Measurements from ENCODE around the gene DNMBP. TPM values are rescaled to one million over a fixed set of nuclear protein-coding genes. Genes with fewer than 3 reads are reported as not detected.

DNMBP gene
- total RNA-seq (53.4 and 56.1 TPM in 2 replicates), polyA plus RNA-seq (28.0 and 32.0 TPM in 2 replicates), polyA minus RNA-seq (45.9 and 49.5 TPM in 2 replicates), Bru-seq, nascent RNA (percentile 97 among the genes with signal in this experiment), BruChase-seq, experiment 1, labeled RNA remaining after a 6-hour chase (percentile 94 among the genes with signal in this experiment), BruChase-seq, experiment 2, labeled RNA remaining after a 2-hour chase (percentile 95 among the genes with signal in this experiment)
- polyA plus RNA-seq (2011; cell fraction: cytosol; rRNA removed): 38.1 and 46.2 TPM in 2 replicates
- 99.9 and 110 TPM in 2 replicates for polyA plus RNA-seq (2011; cell fraction: nucleus; rRNA removed)
- polyA plus RNA-seq (2012): 32.2 and 38.9 TPM in 2 replicates
- 5.4 TPM for polyA minus RNA-seq (2011; cell fraction: cytosol; rRNA and poly(A)+ RNA removed)
- 72.5 and 97.0 TPM in 2 replicates for polyA minus RNA-seq (2011; cell fraction: nucleus; rRNA and poly(A)+ RNA removed)
- long read RNA-seq, full-length matches to known transcripts: 6 of 38 reads
- long read RNA-seq, partial matches to known transcripts: 8 of 38 reads
- long read RNA-seq, other reads (novel, unspliced or antisense): 24 of 38 reads

GRCh38 chr10:100009793-100010676 lies at the start of gene DNMBP:
DNMBP (minus strand) TSS chr10:100009947; CDS start chr10:99972124, 37,823 bp downstream.
- Histone ChIP-seq H3K9ac (replicated peaks; ENCODE audit: extremely low read depth, insufficient read depth, low read length) (peak within 1 kb of the TSS; percentile 92), H3K9me1 (replicated peaks; ENCODE audit: control insufficient read depth, extremely low read depth, insufficient read depth, low read length) (no peaks in the 10 kb centered on the region), H4K20me1 (replicated peaks; ENCODE audit: control insufficient read depth, extremely low read depth, insufficient read depth, low read length) (no peaks in the 10 kb centered on the region), H3K4me1 (ENCODE audit: control insufficient read depth, extremely low read depth, insufficient read depth, low read length) (peaks cover 31% of the 10 kb centered on the region), H3K27ac (ENCODE audit: insufficient read depth, low read depth, low read length) (peak within 1 kb of the TSS; percentile 83), H2AFZ (ENCODE audit: low read depth, low read length) (peak within 1 kb of the TSS; percentile 79), H3K4me2 (ENCODE audit: insufficient read depth, low read length) (peak within 1 kb of the TSS; percentile 93), H3K4me3 (replicated peaks in 1 of 3; ENCODE audit: insufficient read depth in 1 of 3, low read depth in 1 of 3, low read length in 3 of 3) (peak within 1 kb of the TSS; percentile 75 to 99 (median 96)), H3K79me2 (ENCODE audit: control insufficient read depth, insufficient read depth, low read length) (peaks cover 35% of the 10 kb centered on the region), H3K9me3 (replicated peaks; ENCODE audit: control insufficient read depth, insufficient read depth, low read length) (no peaks in the 10 kb centered on the region), H3K36me3 (ENCODE audit: control insufficient read depth in 2 of 2, extremely low read depth in 1 of 2, insufficient read depth in 2 of 2, low read length in 2 of 2) (no peaks in the 10 kb centered on the region), H3K27me3 (ENCODE audit: control insufficient read depth in 2 of 2, insufficient read depth in 2 of 2, low read length in 2 of 2) (no peaks in the 10 kb centered on the region)
- dilution Hi-C loops (cut with MboI; ENCODE audit: extremely low pct_ligation_motif_present, low sequenced_read_pairs) (no loop called here), intact Hi-C loops (cut with micrococcal nuclease) (loop anchor here (1.0 to 5.0 kb wide), 6 partner anchors 36 to 278 kb away; partner anchors contain the start of genes ABCC2, COX15 and CUTC)
- BruUV-seq (replicated peaks): no TSS peak
- FAIRE-seq (peak; percentile 38), DNase-seq (ENCODE audit: low read depth, low spot score) (peak; percentile 83)
- peak; percentile 37 to 63 for TF ChIP-seq CTCF (IDR thresholded peaks at IDR 0.05; ENCODE audit: extremely low read depth in 1 of 2, insufficient read depth in 1 of 2, low read depth in 1 of 2, low read length in 2 of 2)
- peak; percentile 75 for TF ChIP-seq FOS (IDR thresholded peaks at IDR 0.05; ENCODE audit: borderline replicate concordance, insufficient read depth, low read length)
- peak; percentile 74 for TF ChIP-seq POLR2A (IDR thresholded peaks at IDR 0.05; ENCODE audit: low read depth, low read length)
- no peak for TF ChIP-seq EZH2 (IDR thresholded peaks at IDR 0.05; ENCODE audit: borderline replicate concordance, low read depth, low read length, severe bottlenecking)
- peak; percentile 93 for TF ChIP-seq POLR2AphosphoS5 (IDR thresholded peaks at IDR 0.05; ENCODE audit: insufficient read depth, low read depth, low read length)
- POLR2A ChIA-PET: interaction anchor here (0.8 kb wide), 1 partner anchor 26 kb away, joined by 3 read pairs; no protein-coding TSS in a partner anchor
- CTCF ChIA-PET: interaction anchor here (0.7 to 4.2 kb wide), 57 partner anchors 9 to 278 kb away, joined by 3 to 81 read pairs (median 7); partner anchors contain the start of genes COX15 and CUTC

Data from endothelial cell of umbilical vein (primary cell).